WTC11 (cell line): ENCODE measurements around the gene DNAH9. TPM values are rescaled to one million over a fixed set of nuclear protein-coding genes. Genes with fewer than 3 reads are reported as not detected.

Source experiments
- CREB1 ChIP-seq: sonication (generic); formaldehyde crosslinking; IDR thresholded peaks from 2 replicates; pipeline ENCODE4 v1.8.0; 2023; ENCODE audit warnings: mild to moderate bottlenecking, missing genetic modification reagents
- ETV6 ChIP-seq: sonication (generic); formaldehyde crosslinking; IDR thresholded peaks from 2 replicates; pipeline ENCODE4 v1.8.1; 2022; ENCODE audit warnings: mild to moderate bottlenecking, missing genetic modification reagents
- GABPB1 ChIP-seq: sonication (generic); formaldehyde crosslinking; IDR thresholded peaks from 2 replicates; pipeline ENCODE4 v1.8.1; 2023; ENCODE audit warnings: mild to moderate bottlenecking, missing genetic modification reagents
- HMGA2 ChIP-seq: fragments of 250-450 bp; sonication (Bioruptor Pico); IDR thresholded peaks from 2 replicates; pipeline ENCODE4 v1.4.0; 2021; ENCODE audit warnings: mild to moderate bottlenecking, moderate library complexity
- KAT7 ChIP-seq: sonication (generic); formaldehyde crosslinking; IDR thresholded peaks from 2 replicates; pipeline ENCODE4 v1.8.1; 2023; ENCODE audit warnings: missing genetic modification reagents, mild to moderate bottlenecking, borderline replicate concordance
- NFE2L1 ChIP-seq: sonication (generic); formaldehyde crosslinking; IDR thresholded peaks from 2 replicates; pipeline ENCODE4 v1.8.1; 2023; ENCODE audit warnings: missing genetic modification reagents
- TEAD1 ChIP-seq: sonication (generic); formaldehyde crosslinking; IDR thresholded peaks from 2 replicates; pipeline ENCODE4 v1.8.0; 2022; ENCODE audit warnings: mild to moderate bottlenecking, missing genetic modification reagents
- ZBTB21 ChIP-seq: sonication (generic); formaldehyde crosslinking; IDR thresholded peaks from 2 replicates; pipeline ENCODE4 v1.8.1; 2023; ENCODE audit warnings: mild to moderate bottlenecking, missing genetic modification reagents, borderline replicate concordance
- ZNF232 ChIP-seq: sonication (generic); formaldehyde crosslinking; IDR thresholded peaks from 2 replicates; pipeline ENCODE4 v1.8.0; 2022; ENCODE audit warnings: mild to moderate bottlenecking, missing genetic modification reagents
- total RNA-seq: library from RNA; stranded (reverse); gene quantifications from 3 replicates; pipeline ENCODE4 v1.2.3, GENCODE V29; 2021
- TF ChIP-seq, protein P1 (sequence below): sonication (generic); formaldehyde crosslinking; IDR thresholded peaks from 2 replicates; pipeline ENCODE4 v1.8.0; 2022; ENCODE audit warnings: mild to moderate bottlenecking, missing genetic modification reagents
- TF ChIP-seq, protein P2 (sequence below): sonication (generic); formaldehyde crosslinking; IDR thresholded peaks from 2 replicates; pipeline ENCODE4 v1.8.1; 2023; ENCODE audit warnings: mild to moderate bottlenecking, moderate library complexity, missing genetic modification reagents
- TF ChIP-seq, protein P3 (sequence below): sonication (generic); formaldehyde crosslinking; IDR thresholded peaks from 2 replicates; pipeline ENCODE4 v1.8.0; 2022; ENCODE audit warnings: mild to moderate bottlenecking, missing genetic modification reagents
- TF ChIP-seq, protein P4 (sequence below): sonication (generic); formaldehyde crosslinking; conservative IDR thresholded peaks from 2 replicates; pipeline ENCODE4 v1.8.1; 2022; ENCODE audit warnings: mild to moderate bottlenecking, missing genetic modification reagents
- TF ChIP-seq, protein P5 (sequence below): sonication (generic); formaldehyde crosslinking; IDR thresholded peaks from 2 replicates; pipeline ENCODE4 v1.8.1; 2023; ENCODE audit warnings: mild to moderate bottlenecking, missing genetic modification reagents, borderline replicate concordance
- TF ChIP-seq, protein P6 (sequence below): sonication (generic); formaldehyde crosslinking; IDR thresholded peaks from 2 replicates; pipeline ENCODE4 v1.8.1; 2023; ENCODE audit warnings: mild to moderate bottlenecking, missing genetic modification reagents

Gene DNAH9
- total RNA-seq, 1 experiment from 2014 or later, result 0.31 TPM

DNA sequence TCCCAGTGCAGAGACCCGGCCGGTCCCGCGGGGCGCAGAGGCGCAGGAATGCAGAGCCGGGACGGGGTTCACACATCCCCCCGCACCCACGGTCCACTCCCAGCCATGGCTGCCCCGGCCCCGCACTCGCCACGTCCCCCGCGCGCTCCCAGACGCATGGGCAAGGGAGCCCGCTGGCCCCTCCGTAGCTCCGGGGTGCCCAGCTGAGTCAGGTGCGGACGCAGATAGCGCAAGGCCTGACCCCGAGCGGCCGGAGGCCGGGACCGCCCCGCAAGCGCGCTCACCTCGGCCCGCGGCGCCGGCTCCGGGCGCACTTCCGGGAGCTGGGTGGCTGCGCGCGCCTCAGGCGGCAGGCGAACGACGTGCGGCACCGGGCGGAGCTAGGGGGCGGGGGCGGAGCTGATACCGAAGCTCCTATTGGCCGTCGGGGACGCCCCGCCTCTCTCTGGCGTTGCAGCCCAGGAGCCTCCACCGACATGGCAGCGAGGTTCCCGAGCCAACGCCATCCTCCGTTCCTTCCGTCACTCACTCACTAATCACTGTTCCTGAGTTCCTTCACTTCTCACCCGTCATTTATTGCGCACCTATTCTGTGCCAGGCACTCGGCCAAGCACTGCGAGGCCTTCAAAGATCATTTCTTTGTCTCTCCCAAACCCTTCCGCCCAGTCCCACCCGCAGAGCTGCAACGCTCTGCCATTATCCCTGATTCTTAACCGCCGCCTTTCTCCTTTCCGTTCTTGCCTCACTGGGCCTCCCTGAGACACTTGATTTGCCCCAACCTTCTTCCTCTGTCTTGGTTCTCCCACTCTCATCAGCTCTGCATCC lies 399.1 kb downstream of the DNAH9 start, which contains the start of gene ZNF18 (continued):
- TF ChIP-seq, protein P1, sequence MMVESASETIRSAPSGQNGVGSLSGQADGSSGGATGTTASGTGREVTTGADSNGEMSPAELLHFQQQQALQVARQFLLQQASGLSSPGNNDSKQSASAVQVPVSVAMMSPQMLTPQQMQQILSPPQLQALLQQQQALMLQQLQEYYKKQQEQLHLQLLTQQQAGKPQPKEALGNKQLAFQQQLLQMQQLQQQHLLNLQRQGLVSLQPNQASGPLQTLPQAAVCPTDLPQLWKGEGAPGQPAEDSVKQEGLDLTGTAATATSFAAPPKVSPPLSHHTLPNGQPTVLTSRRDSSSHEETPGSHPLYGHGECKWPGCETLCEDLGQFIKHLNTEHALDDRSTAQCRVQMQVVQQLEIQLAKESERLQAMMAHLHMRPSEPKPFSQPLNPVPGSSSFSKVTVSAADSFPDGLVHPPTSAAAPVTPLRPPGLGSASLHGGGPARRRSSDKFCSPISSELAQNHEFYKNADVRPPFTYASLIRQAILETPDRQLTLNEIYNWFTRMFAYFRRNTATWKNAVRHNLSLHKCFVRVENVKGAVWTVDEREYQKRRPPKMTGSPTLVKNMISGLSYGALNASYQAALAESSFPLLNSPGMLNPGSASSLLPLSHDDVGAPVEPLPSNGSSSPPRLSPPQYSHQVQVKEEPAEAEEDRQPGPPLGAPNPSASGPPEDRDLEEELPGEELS (CRISPR knock-in tag), result peak; percentile 54; the same call in 1 of the 2 replicates
- TF ChIP-seq, protein P2, sequence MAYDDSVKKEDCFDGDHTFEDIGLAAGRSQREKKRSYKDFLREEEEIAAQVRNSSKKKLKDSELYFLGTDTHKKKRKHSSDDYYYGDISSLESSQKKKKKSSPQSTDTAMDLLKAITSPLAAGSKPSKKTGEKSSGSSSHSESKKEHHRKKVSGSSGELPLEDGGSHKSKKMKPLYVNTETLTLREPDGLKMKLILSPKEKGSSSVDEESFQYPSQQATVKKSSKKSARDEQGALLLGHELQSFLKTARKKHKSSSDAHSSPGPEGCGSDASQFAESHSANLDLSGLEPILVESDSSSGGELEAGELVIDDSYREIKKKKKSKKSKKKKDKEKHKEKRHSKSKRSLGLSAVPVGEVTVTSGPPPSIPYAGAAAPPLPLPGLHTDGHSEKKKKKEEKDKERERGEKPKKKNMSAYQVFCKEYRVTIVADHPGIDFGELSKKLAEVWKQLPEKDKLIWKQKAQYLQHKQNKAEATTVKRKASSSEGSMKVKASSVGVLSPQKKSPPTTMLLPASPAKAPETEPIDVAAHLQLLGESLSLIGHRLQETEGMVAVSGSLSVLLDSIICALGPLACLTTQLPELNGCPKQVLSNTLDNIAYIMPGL (CRISPR knock-in tag), result 0 out of 2 replicates have a peak, but pooled peaks have one; percentile 84
- TF ChIP-seq CREB1 (CRISPR knock-in tag), result no peak
- TF ChIP-seq, protein P3, sequence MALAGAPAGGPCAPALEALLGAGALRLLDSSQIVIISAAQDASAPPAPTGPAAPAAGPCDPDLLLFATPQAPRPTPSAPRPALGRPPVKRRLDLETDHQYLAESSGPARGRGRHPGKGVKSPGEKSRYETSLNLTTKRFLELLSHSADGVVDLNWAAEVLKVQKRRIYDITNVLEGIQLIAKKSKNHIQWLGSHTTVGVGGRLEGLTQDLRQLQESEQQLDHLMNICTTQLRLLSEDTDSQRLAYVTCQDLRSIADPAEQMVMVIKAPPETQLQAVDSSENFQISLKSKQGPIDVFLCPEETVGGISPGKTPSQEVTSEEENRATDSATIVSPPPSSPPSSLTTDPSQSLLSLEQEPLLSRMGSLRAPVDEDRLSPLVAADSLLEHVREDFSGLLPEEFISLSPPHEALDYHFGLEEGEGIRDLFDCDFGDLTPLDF (CRISPR knock-in tag), result 0 out of 2 replicates have a peak, but pooled peaks have one; percentile 9
- TF ChIP-seq HMGA2 (CRISPR knock-in tag), result no peak
- TF ChIP-seq KAT7 (CRISPR knock-in tag), result peak; percentile 96
- TF ChIP-seq, protein P4, sequence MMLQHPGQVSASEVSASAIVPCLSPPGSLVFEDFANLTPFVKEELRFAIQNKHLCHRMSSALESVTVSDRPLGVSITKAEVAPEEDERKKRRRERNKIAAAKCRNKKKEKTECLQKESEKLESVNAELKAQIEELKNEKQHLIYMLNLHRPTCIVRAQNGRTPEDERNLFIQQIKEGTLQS (CRISPR knock-in tag), result no peak
- TF ChIP-seq TEAD1 (CRISPR knock-in tag), result peak; percentile 50; the same call in 1 of the 2 replicates
- TF ChIP-seq NFE2L1 (CRISPR knock-in tag), result peak; percentile 91
- TF ChIP-seq ZNF232 (CRISPR knock-in tag), result 0 out of 2 replicates have a peak, but pooled peaks have one; percentile 10
- TF ChIP-seq, protein P5, sequence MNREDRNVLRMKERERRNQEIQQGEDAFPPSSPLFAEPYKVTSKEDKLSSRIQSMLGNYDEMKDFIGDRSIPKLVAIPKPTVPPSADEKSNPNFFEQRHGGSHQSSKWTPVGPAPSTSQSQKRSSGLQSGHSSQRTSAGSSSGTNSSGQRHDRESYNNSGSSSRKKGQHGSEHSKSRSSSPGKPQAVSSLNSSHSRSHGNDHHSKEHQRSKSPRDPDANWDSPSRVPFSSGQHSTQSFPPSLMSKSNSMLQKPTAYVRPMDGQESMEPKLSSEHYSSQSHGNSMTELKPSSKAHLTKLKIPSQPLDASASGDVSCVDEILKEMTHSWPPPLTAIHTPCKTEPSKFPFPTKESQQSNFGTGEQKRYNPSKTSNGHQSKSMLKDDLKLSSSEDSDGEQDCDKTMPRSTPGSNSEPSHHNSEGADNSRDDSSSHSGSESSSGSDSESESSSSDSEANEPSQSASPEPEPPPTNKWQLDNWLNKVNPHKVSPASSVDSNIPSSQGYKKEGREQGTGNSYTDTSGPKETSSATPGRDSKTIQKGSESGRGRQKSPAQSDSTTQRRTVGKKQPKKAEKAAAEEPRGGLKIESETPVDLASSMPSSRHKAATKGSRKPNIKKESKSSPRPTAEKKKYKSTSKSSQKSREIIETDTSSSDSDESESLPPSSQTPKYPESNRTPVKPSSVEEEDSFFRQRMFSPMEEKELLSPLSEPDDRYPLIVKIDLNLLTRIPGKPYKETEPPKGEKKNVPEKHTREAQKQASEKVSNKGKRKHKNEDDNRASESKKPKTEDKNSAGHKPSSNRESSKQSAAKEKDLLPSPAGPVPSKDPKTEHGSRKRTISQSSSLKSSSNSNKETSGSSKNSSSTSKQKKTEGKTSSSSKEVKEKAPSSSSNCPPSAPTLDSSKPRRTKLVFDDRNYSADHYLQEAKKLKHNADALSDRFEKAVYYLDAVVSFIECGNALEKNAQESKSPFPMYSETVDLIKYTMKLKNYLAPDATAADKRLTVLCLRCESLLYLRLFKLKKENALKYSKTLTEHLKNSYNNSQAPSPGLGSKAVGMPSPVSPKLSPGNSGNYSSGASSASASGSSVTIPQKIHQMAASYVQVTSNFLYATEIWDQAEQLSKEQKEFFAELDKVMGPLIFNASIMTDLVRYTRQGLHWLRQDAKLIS (CRISPR knock-in tag), result no peak
- TF ChIP-seq GABPB1 (CRISPR knock-in tag), result peak; percentile 61; the same call in 1 of the 2 replicates
- no peak for TF ChIP-seq ZBTB21
- TF ChIP-seq ETV6 (CRISPR knock-in tag), result peak; percentile 85; the same call in 1 of the 2 replicates
- TF ChIP-seq, protein P6, sequence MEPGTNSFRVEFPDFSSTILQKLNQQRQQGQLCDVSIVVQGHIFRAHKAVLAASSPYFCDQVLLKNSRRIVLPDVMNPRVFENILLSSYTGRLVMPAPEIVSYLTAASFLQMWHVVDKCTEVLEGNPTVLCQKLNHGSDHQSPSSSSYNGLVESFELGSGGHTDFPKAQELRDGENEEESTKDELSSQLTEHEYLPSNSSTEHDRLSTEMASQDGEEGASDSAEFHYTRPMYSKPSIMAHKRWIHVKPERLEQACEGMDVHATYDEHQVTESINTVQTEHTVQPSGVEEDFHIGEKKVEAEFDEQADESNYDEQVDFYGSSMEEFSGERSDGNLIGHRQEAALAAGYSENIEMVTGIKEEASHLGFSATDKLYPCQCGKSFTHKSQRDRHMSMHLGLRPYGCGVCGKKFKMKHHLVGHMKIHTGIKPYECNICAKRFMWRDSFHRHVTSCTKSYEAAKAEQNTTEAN, result 0 out of 2 replicates have a peak, but pooled peaks have one; percentile 65
